ENCODE results near the gene DNAJA4. TPM values are rescaled to one million over a fixed set of nuclear protein-coding genes. Genes with fewer than 3 reads are reported as not detected.

DNAJA4 gene
- total and polyA plus RNA-seq, 2 of the 8 experiments (the other 6 are each of a cell fraction or from before 2014, with no cell fraction given), result 3.6 to 6.2 TPM

- no peak overlapping the region for H3K18ac ChIP-seq (ENCODE audit: extremely low read depth, low read length)
- H2BK15ac ChIP-seq (ENCODE audit: low read length), result no peak overlapping the region
- ChIA-PET CTCF (ENCODE audit: partially characterized antibody) (interaction anchor here (1.3 kb wide), 1 partner anchor 9 kb away, joined by 4 read pairs; no protein-coding TSS in a partner anchor), POLR2A (ENCODE audit: partially characterized antibody) (interaction anchor here (0.8 kb wide), 1 partner anchor 9 kb away, joined by 3 read pairs; no protein-coding TSS in a partner anchor)
- H2AK5ac ChIP-seq (ENCODE audit: low read depth, low read length), result no peak overlapping the region
- H3K56ac ChIP-seq (replicated peaks; ENCODE audit: insufficient read length, low read depth, low read length), result no peak overlapping the region
- no peaks in the 10 kb centered on the region for H3K27me3 ChIP-seq (replicated peaks in 1 of 4; ENCODE audit: control insufficient read depth in 3 of 4, extremely low read depth in 1 of 4, insufficient read depth in 3 of 4, low read length in 3 of 4)
- 76% methylated on average over 5 of the region's 5 CpGs; no CpG with 5 or more reads in 1 of the 2 experiments for WGBS, 2 experiments (ENCODE audit: extremely low coverage in 1 of 2, insufficient coverage in 1 of 2, insufficient read length in 1 of 2, insufficient replicate concordance in 2 of 2, low coverage in 1 of 2, low lambda C conversion rate in 2 of 2, missing lambda C conversion rate in 1 of 2)
- no peak overlapping the region for H2AFZ ChIP-seq (ENCODE audit: low read length)
- no peaks in the 10 kb centered on the region for H3K79me2 ChIP-seq (ENCODE audit: control insufficient read depth in 1 of 2, insufficient read depth in 2 of 2, low read length in 2 of 2)
- H3K4me3 ChIP-seq (ENCODE audit: extremely low read depth in 1 of 4, insufficient read depth in 2 of 4, low read depth in 3 of 4, low read length in 4 of 4), result no peak overlapping the region
- H2BK120ac ChIP-seq (replicated peaks; ENCODE audit: low read depth, low read length), result no peak overlapping the region
- H3K4me1 ChIP-seq (replicated peaks in 1 of 4; ENCODE audit: control insufficient read depth in 3 of 4, insufficient read depth in 4 of 4, low read length in 3 of 4), result no peaks in the 10 kb centered on the region; a peak in 1 of 7 replicates
- H3K79me1 ChIP-seq (ENCODE audit: low read depth, low read length), result no peaks in the 10 kb centered on the region
- FAIRE-seq (no peak), DNase-seq (ENCODE audit: low read depth in 1 of 2, low spot score in 2 of 2) (no peak)
- no peaks in the 10 kb centered on the region for H3K36me3 ChIP-seq (ENCODE audit: control insufficient read depth in 2 of 4, insufficient read depth in 4 of 4, low read length in 3 of 4)
- H4K8ac ChIP-seq (ENCODE audit: extremely low read depth, insufficient read depth, low read length), result no peak overlapping the region
- H3K4me2 ChIP-seq (ENCODE audit: insufficient read depth in 1 of 2, low read depth in 2 of 2, low read length in 2 of 2), result no peak overlapping the region
- H4K5ac ChIP-seq (ENCODE audit: insufficient read length, low read depth, low read length), result no peak overlapping the region
- no peak overlapping the region for H2BK12ac ChIP-seq (ENCODE audit: low read depth, low read length)
- no peaks in the 10 kb centered on the region for H3K23me2 ChIP-seq (ENCODE audit: low read depth, low read length)
- H3K4ac ChIP-seq (replicated peaks; ENCODE audit: insufficient read length, low read depth, low read length), result no peak overlapping the region
- no peak overlapping the region for H3K9ac ChIP-seq (replicated peaks in 1 of 4; ENCODE audit: extremely low read depth in 1 of 4, low read depth in 3 of 4, low read length in 3 of 4)
- no peak overlapping the region for H2BK5ac ChIP-seq (ENCODE audit: low read depth, low read length)
- H3K27ac ChIP-seq (ENCODE audit: low read depth, low read length), result no peak overlapping the region
- H4K20me1 ChIP-seq (replicated peaks in 1 of 2; ENCODE audit: control insufficient read depth in 1 of 2, insufficient read depth in 2 of 2, low read length in 2 of 2), result no peaks in the 10 kb centered on the region
- H4K91ac ChIP-seq (replicated peaks; ENCODE audit: insufficient read length, low read length), result no peak overlapping the region
- H2BK20ac ChIP-seq (ENCODE audit: low read length), result no peak overlapping the region
- H3K23ac ChIP-seq (ENCODE audit: insufficient read length), result no peak overlapping the region
- H3K9me3 ChIP-seq (ENCODE audit: insufficient read depth in 2 of 2, low read depth in 1 of 2, low read length in 1 of 2), result no peaks in the 10 kb centered on the region
- H3K14ac ChIP-seq (ENCODE audit: insufficient read length), result no peak overlapping the region
- TF ChIP-seq EZH2 (IDR thresholded peaks at IDR 0.05; ENCODE audit: low read depth, low read length, severe bottlenecking), result no peak
- TF ChIP-seq TEAD4 (IDR thresholded peaks at IDR 0.05; ENCODE audit: low read depth, low read length), result no peak
- no peak for TF ChIP-seq SAP30 (IDR thresholded peaks at IDR 0.05; ENCODE audit: insufficient read depth, insufficient replicate concordance, low read length)
- TF ChIP-seq POLR2AphosphoS5 (IDR thresholded peaks at IDR 0.05; ENCODE audit: low read depth, low read length), result no peak
- no peak for TF ChIP-seq PHF8 (conservative IDR thresholded peaks at IDR 0.05; ENCODE audit: low read depth, low read length)
- TF ChIP-seq EP300 (IDR thresholded peaks at IDR 0.05; ENCODE audit: borderline replicate concordance in 1 of 2, low read depth in 2 of 2, low read length in 2 of 2), result no peak
- TF ChIP-seq BCL11A (IDR thresholded peaks at IDR 0.05; ENCODE audit: low read depth in 2 of 2, low read length in 2 of 2), result no peak
- TF ChIP-seq ASH2L (IDR thresholded peaks at IDR 0.05; ENCODE audit: low read length), result no peak
- TF ChIP-seq GABPA (IDR thresholded peaks at IDR 0.05; ENCODE audit: borderline replicate concordance, insufficient read depth, low read length), result no peak
- TF ChIP-seq KDM5A (IDR thresholded peaks at IDR 0.05; ENCODE audit: low read length), result no peak
- TF ChIP-seq RXRA (IDR thresholded peaks at IDR 0.05; ENCODE audit: insufficient read depth, low read depth, low read length), result no peak
- no peak for TF ChIP-seq CHD1 (IDR thresholded peaks at IDR 0.05; ENCODE audit: low read depth, low read length)
- TF ChIP-seq TBP (IDR thresholded peaks at IDR 0.05; ENCODE audit: low read depth, low read length), result no peak
- TF ChIP-seq MAX (IDR thresholded peaks at IDR 0.05), result no peak
Measured at GRCh38 chr15:78274994-78275393, 10.6 kb downstream of the DNAJA4 start.
